WTC11 (cell line): Measurements from ENCODE around the gene CD80. TPM values are rescaled to one million over a fixed set of nuclear protein-coding genes. Genes with fewer than 3 reads are reported as not detected.

Experiments
- ATAC-seq: fragments of 200-7000 bp; cut with Tn5 transposase; 2 replicates; pipeline ENCODE4 v1.10.0; 2021; ENCODE audit warnings: mild to moderate bottlenecking, moderate library complexity
- CTCF ChIA-PET: fragments of 300-600 bp; sonication (Branson Sonifier 250); formaldehyde crosslinking; loops from one replicate; lab custom pipeline; 2021; ENCODE audit warnings: antibody characterized with exemption; lab: Charles Lee
- POLR2A ChIA-PET: fragments of 350-600 bp; sonication (Branson Sonifier 250); formaldehyde crosslinking; loops from one replicate; lab custom pipeline; 2021; ENCODE audit warnings: antibody characterized with exemption; lab: Charles Lee
- DNase-seq: peaks from one replicate; pipeline ENCODE4 v3.0.0; 2021; ENCODE audit warnings: low spot score
- H3K27ac Mint-ChIP-seq: 2 replicates; pipeline ENCODE4 v1.8.0; 2021; ENCODE audit warnings: mixed read lengths
- H3K27me3 Mint-ChIP-seq: 2 replicates; pipeline ENCODE4 v1.8.0; 2021; ENCODE audit warnings: low read depth, mild to moderate bottlenecking, moderate library complexity, mixed read lengths
- H3K36me3 Mint-ChIP-seq: 2 replicates; pipeline ENCODE4 v1.8.0; 2021; ENCODE audit warnings: mixed read lengths
- H3K4me1 Mint-ChIP-seq: 2 replicates; pipeline ENCODE4 v1.8.0; 2022; ENCODE audit warnings: mixed read lengths
- H3K4me3 Mint-ChIP-seq: 2 replicates; pipeline ENCODE4 v1.8.0; 2021; ENCODE audit warnings: mild to moderate bottlenecking, moderate library complexity, mixed read lengths
- H3K9me3 Mint-ChIP-seq: 2 replicates; pipeline ENCODE4 v1.8.0; 2021; ENCODE audit warnings: mixed read lengths
- ATF1 ChIP-seq: sonication (generic); formaldehyde crosslinking; IDR thresholded peaks from 2 replicates; pipeline ENCODE4 v1.8.1; 2023; ENCODE audit warnings: mild to moderate bottlenecking, moderate library complexity, missing genetic modification reagents
- CBFB ChIP-seq: sonication (generic); formaldehyde crosslinking; IDR thresholded peaks from 2 replicates; pipeline ENCODE4 v1.8.1; 2022; ENCODE audit warnings: mild to moderate bottlenecking, low read depth, missing genetic modification reagents
- CREM ChIP-seq: sonication (generic); formaldehyde crosslinking; IDR thresholded peaks from 2 replicates; pipeline ENCODE4 v1.8.1; 2022; ENCODE audit warnings: mild to moderate bottlenecking, missing genetic modification reagents, moderate library complexity
- EMX1 ChIP-seq: fragments of 250-450 bp; sonication (Bioruptor Pico); IDR thresholded peaks from 2 replicates; pipeline ENCODE4 v1.8.0; 2021; ENCODE audit warnings: mild to moderate bottlenecking
- ESRRA ChIP-seq: sonication (generic); formaldehyde crosslinking; IDR thresholded peaks from 2 replicates; pipeline ENCODE4 v1.8.1; 2022; ENCODE audit warnings: mild to moderate bottlenecking, missing genetic modification reagents, borderline replicate concordance
- ETV6 ChIP-seq: sonication (generic); formaldehyde crosslinking; IDR thresholded peaks from 2 replicates; pipeline ENCODE4 v1.8.1; 2022; ENCODE audit warnings: mild to moderate bottlenecking, missing genetic modification reagents
- JUN ChIP-seq: sonication (generic); formaldehyde crosslinking; IDR thresholded peaks from 2 replicates; pipeline ENCODE4 v1.8.0; 2023; ENCODE audit warnings: mild to moderate bottlenecking, missing genetic modification reagents
- MXD4 ChIP-seq: fragments of 250-450 bp; sonication (Bioruptor Pico); IDR thresholded peaks from 2 replicates; pipeline ENCODE4 v1.8.0; 2021; ENCODE audit warnings: mild to moderate bottlenecking, moderate library complexity, borderline replicate concordance
- MYBL2 ChIP-seq: sonication (generic); formaldehyde crosslinking; IDR thresholded peaks from 2 replicates; pipeline ENCODE4 v1.8.1; 2023; ENCODE audit warnings: mild to moderate bottlenecking, moderate library complexity, missing genetic modification reagents
- NR1H2 ChIP-seq: sonication (generic); formaldehyde crosslinking; IDR thresholded peaks from 2 replicates; pipeline ENCODE4 v1.9.0; 2021; ENCODE audit warnings: mild to moderate bottlenecking, moderate library complexity, missing genetic modification reagents
- NR2C2 ChIP-seq: sonication (generic); formaldehyde crosslinking; IDR thresholded peaks from 2 replicates; pipeline ENCODE4 v1.8.0; 2022; ENCODE audit warnings: mild to moderate bottlenecking, missing genetic modification reagents
- SMAD3 ChIP-seq: sonication (generic); formaldehyde crosslinking; IDR thresholded peaks from 2 replicates; pipeline ENCODE4 v1.8.0; 2022; ENCODE audit warnings: missing genetic modification reagents, mild to moderate bottlenecking, borderline replicate concordance
- TP53 ChIP-seq: sonication (generic); formaldehyde crosslinking; IDR thresholded peaks from 2 replicates; pipeline ENCODE4 v1.8.1; 2023; ENCODE audit warnings: mild to moderate bottlenecking, missing genetic modification reagents
- ZNF121 ChIP-seq: sonication (generic); formaldehyde crosslinking; IDR thresholded peaks from 2 replicates; pipeline ENCODE4 v1.8.0; 2023; ENCODE audit warnings: missing genetic modification reagents
- total RNA-seq: library from RNA; stranded (reverse); gene quantifications from 3 replicates; pipeline ENCODE4 v1.2.3, GENCODE V29; 2021
- TF ChIP-seq, protein P1 (sequence below): fragments of 250-450 bp; sonication (Bioruptor Pico); conservative IDR thresholded peaks from 2 replicates; pipeline ENCODE4 v1.9.0; 2021; ENCODE audit warnings: mild to moderate bottlenecking
- TF ChIP-seq, protein P2 (sequence below): sonication (generic); formaldehyde crosslinking; IDR thresholded peaks from 2 replicates; pipeline ENCODE4 v1.8.0; 2023; ENCODE audit warnings: mild to moderate bottlenecking, missing genetic modification reagents
- TF ChIP-seq, protein P3 (sequence below): sonication (generic); formaldehyde crosslinking; IDR thresholded peaks from 2 replicates; pipeline ENCODE4 v1.8.1; 2022; ENCODE audit warnings: low read depth, missing genetic modification reagents, borderline replicate concordance
- TF ChIP-seq, protein P4 (sequence below): sonication (generic); formaldehyde crosslinking; IDR thresholded peaks from 2 replicates; pipeline ENCODE4 v1.8.1; 2022; ENCODE audit warnings: low read depth, mild to moderate bottlenecking, moderate library complexity, missing genetic modification reagents, borderline replicate concordance
- TF ChIP-seq, protein P5 (sequence below): fragments of 250-450 bp; sonication (Bioruptor Pico); IDR thresholded peaks from 2 replicates; pipeline ENCODE4 v1.9.0; 2021; ENCODE audit warnings: moderate library complexity, mild to moderate bottlenecking, inconsistent platforms, borderline replicate concordance
- TF ChIP-seq, protein P6 (sequence below): sonication (generic); formaldehyde crosslinking; IDR thresholded peaks from 2 replicates; pipeline ENCODE4 v1.8.1; 2023; ENCODE audit warnings: mild to moderate bottlenecking, missing genetic modification reagents, borderline replicate concordance

The CD80 gene
- total RNA-seq, 1 experiment from 2014 or later: 0.24 TPM

DNA sequence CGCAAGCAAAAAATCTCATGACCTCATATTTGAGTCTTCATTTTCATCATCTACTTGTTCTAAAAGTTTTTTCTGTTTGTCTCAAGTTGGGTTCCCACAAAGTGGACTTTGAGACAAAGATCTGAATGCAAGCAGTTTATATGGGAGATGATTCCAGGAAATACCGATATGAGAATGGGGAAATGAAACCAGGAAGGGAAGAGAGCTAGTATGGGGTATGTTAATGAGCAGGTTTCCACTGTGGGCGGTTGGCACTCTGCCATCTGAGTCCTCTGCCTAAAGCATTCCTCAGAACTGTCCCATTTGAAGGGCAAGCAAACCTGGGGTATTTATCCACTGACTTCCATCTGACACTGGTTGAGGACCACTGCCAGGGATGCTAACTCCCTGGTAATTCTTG, 28.7 kb upstream of the CD80 start:
- Mint-ChIP-seq H3K4me3 (no peak overlapping the region), H3K27me3 (peaks cover 4% of the 10 kb centered on the region), H3K4me1 (peaks cover 15% of the 10 kb centered on the region), H3K36me3 (no peaks in the 10 kb centered on the region), H3K9me3 (peaks cover 4% of the 10 kb centered on the region; the same call in 1 of the 2 replicates), H3K27ac (no peak overlapping the region)
- DNase-seq: no peak
- ATAC-seq: no peak
- ChIA-PET CTCF (interaction anchor here (1.0 to 1.4 kb wide), 2 partner anchors 11 to 12 kb away, joined by 3 to 7 read pairs; no protein-coding TSS in a partner anchor), POLR2A (no interaction called here)
- TF ChIP-seq, protein P1, sequence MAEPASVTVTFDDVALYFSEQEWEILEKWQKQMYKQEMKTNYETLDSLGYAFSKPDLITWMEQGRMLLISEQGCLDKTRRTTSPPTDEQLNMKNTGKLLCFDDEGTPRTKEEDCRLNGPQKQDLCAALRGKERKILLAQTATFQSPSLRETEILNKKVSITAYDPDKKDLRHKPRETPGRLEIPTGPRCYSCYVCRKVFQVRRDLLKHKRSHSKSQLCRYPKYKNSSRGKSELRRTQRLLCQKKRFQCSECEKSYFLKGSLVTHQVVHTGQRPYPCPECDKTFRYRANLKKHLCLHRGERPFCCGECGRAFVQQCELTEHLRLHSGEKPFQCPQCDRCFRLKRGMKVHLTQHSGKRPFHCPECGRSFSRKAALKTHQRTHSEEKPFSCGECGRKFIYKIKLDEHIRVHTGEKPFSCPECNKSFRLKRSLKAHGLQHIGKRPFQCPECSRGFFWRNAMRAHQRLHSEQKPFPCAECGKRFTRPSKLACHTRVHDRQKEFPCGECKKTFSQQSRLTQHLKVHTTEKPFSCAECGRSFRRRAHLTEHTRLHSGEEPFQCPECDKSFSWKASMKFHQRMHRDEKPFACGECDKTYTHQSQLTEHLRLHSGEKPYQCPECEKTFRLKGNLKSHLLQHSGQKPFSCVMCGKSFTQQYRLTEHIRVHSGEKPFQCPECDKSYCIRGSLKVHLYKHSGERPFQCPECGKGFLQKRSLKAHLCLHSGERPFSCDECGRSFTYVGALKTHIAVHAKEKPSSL (CRISPR knock-in tag): no peak
- TF ChIP-seq, protein P2, sequence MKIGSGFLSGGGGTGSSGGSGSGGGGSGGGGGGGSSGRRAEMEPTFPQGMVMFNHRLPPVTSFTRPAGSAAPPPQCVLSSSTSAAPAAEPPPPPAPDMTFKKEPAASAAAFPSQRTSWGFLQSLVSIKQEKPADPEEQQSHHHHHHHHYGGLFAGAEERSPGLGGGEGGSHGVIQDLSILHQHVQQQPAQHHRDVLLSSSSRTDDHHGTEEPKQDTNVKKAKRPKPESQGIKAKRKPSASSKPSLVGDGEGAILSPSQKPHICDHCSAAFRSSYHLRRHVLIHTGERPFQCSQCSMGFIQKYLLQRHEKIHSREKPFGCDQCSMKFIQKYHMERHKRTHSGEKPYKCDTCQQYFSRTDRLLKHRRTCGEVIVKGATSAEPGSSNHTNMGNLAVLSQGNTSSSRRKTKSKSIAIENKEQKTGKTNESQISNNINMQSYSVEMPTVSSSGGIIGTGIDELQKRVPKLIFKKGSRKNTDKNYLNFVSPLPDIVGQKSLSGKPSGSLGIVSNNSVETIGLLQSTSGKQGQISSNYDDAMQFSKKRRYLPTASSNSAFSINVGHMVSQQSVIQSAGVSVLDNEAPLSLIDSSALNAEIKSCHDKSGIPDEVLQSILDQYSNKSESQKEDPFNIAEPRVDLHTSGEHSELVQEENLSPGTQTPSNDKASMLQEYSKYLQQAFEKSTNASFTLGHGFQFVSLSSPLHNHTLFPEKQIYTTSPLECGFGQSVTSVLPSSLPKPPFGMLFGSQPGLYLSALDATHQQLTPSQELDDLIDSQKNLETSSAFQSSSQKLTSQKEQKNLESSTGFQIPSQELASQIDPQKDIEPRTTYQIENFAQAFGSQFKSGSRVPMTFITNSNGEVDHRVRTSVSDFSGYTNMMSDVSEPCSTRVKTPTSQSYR (CRISPR knock-in tag): no peak
- TF ChIP-seq CREM (CRISPR knock-in tag) (no peak), ESRRA (no peak)

DNA sequence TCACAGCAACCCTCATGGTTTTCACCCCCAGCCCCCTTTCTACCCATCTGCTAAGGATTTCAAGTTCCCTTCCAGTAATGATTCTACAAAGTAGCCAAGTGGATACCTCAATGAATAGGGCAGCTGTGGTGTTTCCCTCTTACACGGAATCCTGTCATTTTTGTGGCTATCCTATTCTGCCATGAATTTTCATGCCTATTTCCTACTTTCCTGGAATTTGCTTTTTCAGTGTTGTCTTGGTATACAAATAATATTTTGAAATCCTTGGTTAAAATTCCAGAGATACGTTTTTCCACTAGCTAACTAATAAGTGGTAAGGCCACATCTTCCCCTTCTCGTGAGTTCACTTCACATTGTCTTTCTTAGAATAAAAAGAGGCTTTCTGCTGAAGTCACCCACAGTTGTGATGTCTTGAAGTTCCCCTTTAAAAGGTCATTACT, 27.3 kb upstream of the CD80 start:
- ATAC-seq: no peak
- no peak for TF ChIP-seq NR1H2
- TF ChIP-seq, protein P3, sequence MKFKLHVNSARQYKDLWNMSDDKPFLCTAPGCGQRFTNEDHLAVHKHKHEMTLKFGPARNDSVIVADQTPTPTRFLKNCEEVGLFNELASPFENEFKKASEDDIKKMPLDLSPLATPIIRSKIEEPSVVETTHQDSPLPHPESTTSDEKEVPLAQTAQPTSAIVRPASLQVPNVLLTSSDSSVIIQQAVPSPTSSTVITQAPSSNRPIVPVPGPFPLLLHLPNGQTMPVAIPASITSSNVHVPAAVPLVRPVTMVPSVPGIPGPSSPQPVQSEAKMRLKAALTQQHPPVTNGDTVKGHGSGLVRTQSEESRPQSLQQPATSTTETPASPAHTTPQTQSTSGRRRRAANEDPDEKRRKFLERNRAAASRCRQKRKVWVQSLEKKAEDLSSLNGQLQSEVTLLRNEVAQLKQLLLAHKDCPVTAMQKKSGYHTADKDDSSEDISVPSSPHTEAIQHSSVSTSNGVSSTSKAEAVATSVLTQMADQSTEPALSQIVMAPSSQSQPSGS (CRISPR knock-in tag): no peak
- no peak for TF ChIP-seq CREM (CRISPR knock-in tag)
- no peak for TF ChIP-seq MYBL2 (CRISPR knock-in tag)
- no peak for TF ChIP-seq JUN (CRISPR knock-in tag)
- TF ChIP-seq, protein P4, sequence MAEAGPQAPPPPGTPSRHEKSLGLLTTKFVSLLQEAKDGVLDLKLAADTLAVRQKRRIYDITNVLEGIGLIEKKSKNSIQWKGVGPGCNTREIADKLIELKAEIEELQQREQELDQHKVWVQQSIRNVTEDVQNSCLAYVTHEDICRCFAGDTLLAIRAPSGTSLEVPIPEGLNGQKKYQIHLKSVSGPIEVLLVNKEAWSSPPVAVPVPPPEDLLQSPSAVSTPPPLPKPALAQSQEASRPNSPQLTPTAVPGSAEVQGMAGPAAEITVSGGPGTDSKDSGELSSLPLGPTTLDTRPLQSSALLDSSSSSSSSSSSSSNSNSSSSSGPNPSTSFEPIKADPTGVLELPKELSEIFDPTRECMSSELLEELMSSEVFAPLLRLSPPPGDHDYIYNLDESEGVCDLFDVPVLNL (CRISPR knock-in tag): no peak
- TF ChIP-seq ETV6: no peak
- TF ChIP-seq ZNF121: no peak
- TF ChIP-seq CBFB (CRISPR knock-in tag): no peak
- TF ChIP-seq NR2C2 (CRISPR knock-in tag): no peak
- TF ChIP-seq, all 79 proteins: peak for 0
- Mint-ChIP-seq H3K36me3 (no peaks in the 10 kb centered on the region), H3K27me3 (peaks cover 6% of the 10 kb centered on the region), H3K27ac (no peak overlapping the region), H3K4me3 (no peak overlapping the region), H3K4me1 (peaks cover 15% of the 10 kb centered on the region), H3K9me3 (peaks cover 10% of the 10 kb centered on the region)
- no peak for DNase-seq
- CTCF ChIA-PET: no interaction called here
- POLR2A ChIA-PET: no interaction called here

DNA sequence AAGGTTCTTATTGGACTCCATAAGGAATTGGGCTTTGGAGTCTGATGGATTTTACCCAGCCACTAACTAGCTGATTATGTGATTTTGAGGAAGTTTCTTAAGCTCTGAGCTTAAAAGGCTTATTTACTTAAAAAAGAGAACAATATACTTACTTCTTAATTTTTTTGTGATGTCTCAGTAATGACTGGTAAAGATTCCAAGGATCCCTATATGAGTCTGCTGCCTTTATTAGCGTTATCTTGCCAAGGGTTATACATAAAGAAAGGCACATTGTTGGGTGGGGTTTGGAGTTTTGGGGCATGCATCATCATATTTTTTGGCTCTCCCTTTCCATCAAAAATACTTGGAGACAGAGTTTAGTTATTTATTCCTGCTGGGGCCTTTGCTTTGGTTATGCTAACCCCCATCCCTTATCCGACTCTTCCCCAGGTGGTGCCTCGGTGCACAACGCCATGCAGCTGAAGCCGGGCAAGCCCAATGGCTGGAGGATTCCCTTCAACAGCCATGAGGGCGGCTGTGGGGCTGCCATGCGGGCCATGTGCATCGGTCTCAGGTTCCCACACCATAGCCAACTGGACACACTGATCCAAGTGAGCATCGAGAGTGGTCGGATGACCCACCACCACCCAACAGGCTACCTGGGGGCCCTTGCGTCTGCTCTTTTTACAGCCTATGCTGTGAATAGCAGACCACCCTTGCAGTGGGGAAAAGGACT, 26.6 kb upstream of the CD80 start:
- no peak overlapping the region for H3K27ac Mint-ChIP-seq
- H3K36me3 Mint-ChIP-seq: no peaks in the 10 kb centered on the region
- H3K4me1 Mint-ChIP-seq: peaks cover 15% of the 10 kb centered on the region
- no peak for DNase-seq
- ATAC-seq: no peak
- no peak overlapping the region for H3K4me3 Mint-ChIP-seq
- H3K9me3 Mint-ChIP-seq: peaks cover 10% of the 10 kb centered on the region
- peaks cover 6% of the 10 kb centered on the region; the same call in 1 of the 2 replicates for H3K27me3 Mint-ChIP-seq
- POLR2A ChIA-PET: no interaction called here
- CTCF ChIA-PET: no interaction called here
- no peak for TF ChIP-seq CBFB (CRISPR knock-in tag)
- TF ChIP-seq MXD4 (CRISPR knock-in tag): no peak
- TF ChIP-seq, protein P5, sequence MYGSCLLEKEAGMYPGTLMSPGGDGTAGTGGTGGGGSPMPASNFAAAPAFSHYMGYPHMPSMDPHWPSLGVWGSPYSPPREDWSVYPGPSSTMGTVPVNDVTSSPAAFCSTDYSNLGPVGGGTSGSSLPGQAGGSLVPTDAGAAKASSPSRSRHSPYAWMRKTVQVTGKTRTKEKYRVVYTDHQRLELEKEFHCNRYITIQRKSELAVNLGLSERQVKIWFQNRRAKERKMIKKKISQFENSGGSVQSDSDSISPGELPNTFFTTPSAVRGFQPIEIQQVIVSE: no peak
- TF ChIP-seq SMAD3: no peak
- TF ChIP-seq, protein P6, sequence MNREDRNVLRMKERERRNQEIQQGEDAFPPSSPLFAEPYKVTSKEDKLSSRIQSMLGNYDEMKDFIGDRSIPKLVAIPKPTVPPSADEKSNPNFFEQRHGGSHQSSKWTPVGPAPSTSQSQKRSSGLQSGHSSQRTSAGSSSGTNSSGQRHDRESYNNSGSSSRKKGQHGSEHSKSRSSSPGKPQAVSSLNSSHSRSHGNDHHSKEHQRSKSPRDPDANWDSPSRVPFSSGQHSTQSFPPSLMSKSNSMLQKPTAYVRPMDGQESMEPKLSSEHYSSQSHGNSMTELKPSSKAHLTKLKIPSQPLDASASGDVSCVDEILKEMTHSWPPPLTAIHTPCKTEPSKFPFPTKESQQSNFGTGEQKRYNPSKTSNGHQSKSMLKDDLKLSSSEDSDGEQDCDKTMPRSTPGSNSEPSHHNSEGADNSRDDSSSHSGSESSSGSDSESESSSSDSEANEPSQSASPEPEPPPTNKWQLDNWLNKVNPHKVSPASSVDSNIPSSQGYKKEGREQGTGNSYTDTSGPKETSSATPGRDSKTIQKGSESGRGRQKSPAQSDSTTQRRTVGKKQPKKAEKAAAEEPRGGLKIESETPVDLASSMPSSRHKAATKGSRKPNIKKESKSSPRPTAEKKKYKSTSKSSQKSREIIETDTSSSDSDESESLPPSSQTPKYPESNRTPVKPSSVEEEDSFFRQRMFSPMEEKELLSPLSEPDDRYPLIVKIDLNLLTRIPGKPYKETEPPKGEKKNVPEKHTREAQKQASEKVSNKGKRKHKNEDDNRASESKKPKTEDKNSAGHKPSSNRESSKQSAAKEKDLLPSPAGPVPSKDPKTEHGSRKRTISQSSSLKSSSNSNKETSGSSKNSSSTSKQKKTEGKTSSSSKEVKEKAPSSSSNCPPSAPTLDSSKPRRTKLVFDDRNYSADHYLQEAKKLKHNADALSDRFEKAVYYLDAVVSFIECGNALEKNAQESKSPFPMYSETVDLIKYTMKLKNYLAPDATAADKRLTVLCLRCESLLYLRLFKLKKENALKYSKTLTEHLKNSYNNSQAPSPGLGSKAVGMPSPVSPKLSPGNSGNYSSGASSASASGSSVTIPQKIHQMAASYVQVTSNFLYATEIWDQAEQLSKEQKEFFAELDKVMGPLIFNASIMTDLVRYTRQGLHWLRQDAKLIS (CRISPR knock-in tag): no peak
- TF ChIP-seq TP53 (CRISPR knock-in tag): no peak
- TF ChIP-seq ATF1 (CRISPR knock-in tag): no peak
- TF ChIP-seq EMX1 (CRISPR knock-in tag): no peak
